Mononuclear cell (primary cell): ENCODE data around the gene CDH4. TPM values are rescaled to one million over a fixed set of nuclear protein-coding genes. Genes with fewer than 3 reads are reported as not detected.

Source experiments
- H3K27me3 ChIP-seq: 2 replicates; pipeline ENCODE4 v1.6.0; 2011; ENCODE audit warnings: low read length, control low read depth; ENCODE audit not compliant: insufficient read depth
- H3K4me1 ChIP-seq: 2 replicates; pipeline ENCODE4 v1.5.1; 2011; ENCODE audit warnings: mild to moderate bottlenecking, low read length, control low read depth; ENCODE audit not compliant: insufficient read depth
- H3K4me3 ChIP-seq: 2 replicates; pipeline ENCODE4 v1.5.1; 2011; ENCODE audit warnings: mild to moderate bottlenecking, low read length, moderate library complexity
- H3K9me3 ChIP-seq: 2 replicates; pipeline ENCODE4 v1.5.1; 2011; ENCODE audit warnings: low read depth, mild to moderate bottlenecking, control low read depth, low read length
- total RNA-seq: library from RNA; depleted of rRNA; stranded (reverse); fragments of >200 nt; gene quantifications from one replicate; pipeline ENCODE4 v1.2.3, GENCODE V29; 2012

CDH4 gene
- total RNA-seq, 1 donor = under 0.01 TPM

- Histone ChIP-seq H3K4me3 (no peak overlapping the region), H3K27me3 (no peaks in the 10 kb centered on the region), H3K9me3 (no peaks in the 10 kb centered on the region), H3K4me1 (no peaks in the 10 kb centered on the region)
Measured at GRCh38 chr20:61895016-61895415, 643.0 kb downstream of the CDH4 start.

DNA sequence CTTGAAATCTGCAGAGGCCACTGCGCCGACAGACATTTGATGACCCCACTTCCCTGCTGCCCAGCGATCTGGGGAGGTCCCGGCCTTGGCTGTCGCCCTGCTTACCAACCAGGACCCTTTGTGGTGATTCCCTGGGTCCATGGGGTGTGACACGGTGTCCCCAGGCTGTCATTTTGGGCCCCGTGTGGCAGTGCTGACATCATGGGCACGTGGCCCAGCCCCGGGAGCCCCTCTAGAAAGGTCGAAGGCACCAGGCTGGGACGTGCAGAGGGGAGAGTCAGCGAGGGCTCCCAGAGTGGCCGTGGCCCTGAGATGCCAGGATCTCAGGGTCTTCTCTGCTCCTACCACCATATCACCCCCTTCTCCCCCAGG is 643.6 kb downstream of the CDH4 start:
- no peak overlapping the region for H3K4me3 ChIP-seq
- no peaks in the 10 kb centered on the region for H3K27me3 ChIP-seq
- no peaks in the 10 kb centered on the region for H3K9me3 ChIP-seq
- no peaks in the 10 kb centered on the region for H3K4me1 ChIP-seq

GRCh38 chr20:61896058-61896961 is 644.2 kb downstream of the CDH4 start:
- no peaks in the 10 kb centered on the region for H3K4me1 ChIP-seq
- no peaks in the 10 kb centered on the region for H3K27me3 ChIP-seq
- H3K4me3 ChIP-seq = no peak overlapping the region
- H3K9me3 ChIP-seq = no peaks in the 10 kb centered on the region

- Histone ChIP-seq H3K9me3 (no peaks in the 10 kb centered on the region), H3K4me1 (no peaks in the 10 kb centered on the region), H3K27me3 (no peaks in the 10 kb centered on the region), H3K4me3 (no peak overlapping the region)
Measured at GRCh38 chr20:61897401-61898295, 645.6 kb downstream of the CDH4 start.

- no peak overlapping the region for H3K4me3 ChIP-seq
- H3K9me3 ChIP-seq = no peaks in the 10 kb centered on the region
- no peaks in the 10 kb centered on the region for H3K4me1 ChIP-seq
- no peaks in the 10 kb centered on the region for H3K27me3 ChIP-seq
Measured at GRCh38 chr20:61898405-61898804, 646.3 kb downstream of the CDH4 start.

DNA sequence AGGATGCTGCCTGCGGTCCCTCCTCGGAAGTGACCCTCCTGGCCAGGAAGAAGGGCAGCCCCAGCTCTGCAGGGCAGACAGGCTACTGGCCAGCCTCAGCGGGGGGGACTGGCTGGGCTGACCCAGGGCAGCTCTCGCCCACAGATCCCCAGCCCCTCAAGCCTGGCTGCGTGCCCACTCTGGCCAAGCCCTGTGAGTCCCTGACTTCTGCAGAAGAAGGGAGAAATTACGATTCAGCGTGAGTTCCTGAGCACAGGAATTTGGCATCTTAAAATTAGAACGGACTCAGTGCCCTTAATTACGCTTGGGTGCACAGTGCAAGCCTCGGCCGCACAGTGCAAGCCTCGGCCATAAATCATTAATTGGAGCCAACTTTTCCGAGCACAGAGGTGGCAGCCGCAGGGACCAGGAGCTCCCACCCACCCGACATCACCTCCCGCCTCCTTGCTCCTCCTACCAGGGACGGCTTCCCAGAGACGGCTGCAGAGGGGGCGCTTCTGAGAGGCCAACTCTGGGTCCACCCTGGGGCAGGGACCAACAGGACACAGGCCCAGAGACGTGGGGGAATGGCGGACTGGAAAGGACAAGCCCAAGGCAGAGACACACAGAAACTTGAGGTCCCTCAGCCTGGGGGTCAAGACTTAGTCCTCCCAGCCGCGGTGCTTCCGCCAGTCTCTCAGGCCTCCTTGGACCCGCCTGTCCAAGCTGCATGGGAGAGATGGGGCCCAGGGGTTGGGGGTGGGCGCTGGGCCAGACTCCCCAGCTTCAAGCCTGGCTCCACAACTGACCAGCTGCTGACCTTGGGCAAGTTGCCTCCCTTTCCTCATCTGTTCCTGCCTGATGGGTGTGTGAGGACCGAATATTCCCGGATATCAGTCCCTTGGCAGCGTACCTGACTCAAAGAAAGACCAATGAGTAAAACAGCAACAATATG is 648.2 kb downstream of the CDH4 start:
- Histone ChIP-seq H3K27me3 (no peaks in the 10 kb centered on the region), H3K4me1 (no peaks in the 10 kb centered on the region), H3K9me3 (no peaks in the 10 kb centered on the region), H3K4me3 (no peak overlapping the region)

- H3K4me1 ChIP-seq = no peaks in the 10 kb centered on the region
- no peak overlapping the region for H3K4me3 ChIP-seq
- H3K27me3 ChIP-seq = no peaks in the 10 kb centered on the region
- no peaks in the 10 kb centered on the region for H3K9me3 ChIP-seq
Measured at GRCh38 chr20:61900945-61901293, 648.9 kb downstream of the CDH4 start.

GRCh38 chr20:61901392-61902220 is 649.5 kb downstream of the CDH4 start:
- no peaks in the 10 kb centered on the region for H3K4me1 ChIP-seq
- no peaks in the 10 kb centered on the region for H3K9me3 ChIP-seq
- no peak overlapping the region for H3K4me3 ChIP-seq
- no peaks in the 10 kb centered on the region for H3K27me3 ChIP-seq

DNA sequence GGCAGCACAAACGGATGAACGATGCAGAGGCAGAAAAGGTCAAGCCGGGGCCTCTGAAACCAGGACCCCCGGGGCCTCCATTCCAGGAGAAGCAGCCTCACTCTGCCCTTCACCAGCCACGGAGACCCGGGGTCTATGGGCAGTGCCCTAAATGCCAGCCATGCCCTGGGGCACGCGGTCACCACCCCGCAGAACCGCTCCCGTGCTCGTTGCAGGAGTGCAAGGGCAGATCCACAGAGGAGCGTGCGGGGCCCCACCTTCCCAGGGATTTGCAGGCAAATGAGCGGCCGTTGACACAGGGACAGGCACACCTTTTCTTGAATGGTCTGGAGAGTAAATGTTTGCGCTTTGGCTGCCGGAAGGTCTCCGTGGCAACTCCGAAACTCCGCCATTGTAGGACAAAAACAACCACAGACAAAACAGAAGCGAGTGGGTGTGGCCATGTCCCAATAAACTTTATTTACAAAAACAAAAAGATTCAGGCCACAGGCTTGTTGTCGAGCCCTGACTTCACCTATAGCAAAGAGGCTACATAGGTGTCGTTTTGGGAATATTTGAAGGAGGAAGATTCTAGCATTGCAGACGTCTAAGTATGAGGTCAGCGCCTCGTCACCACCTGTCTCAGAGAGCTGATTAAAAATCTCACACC is 650.3 kb downstream of the CDH4 start:
- Histone ChIP-seq H3K4me3 (no peak overlapping the region), H3K27me3 (no peaks in the 10 kb centered on the region), H3K4me1 (no peaks in the 10 kb centered on the region), H3K9me3 (no peaks in the 10 kb centered on the region)

- no peaks in the 10 kb centered on the region for H3K4me1 ChIP-seq
- no peaks in the 10 kb centered on the region for H3K27me3 ChIP-seq
- no peaks in the 10 kb centered on the region for H3K9me3 ChIP-seq
- no peak overlapping the region for H3K4me3 ChIP-seq
Measured at GRCh38 chr20:61903575-61904340, 651.7 kb downstream of the CDH4 start.

DNA sequence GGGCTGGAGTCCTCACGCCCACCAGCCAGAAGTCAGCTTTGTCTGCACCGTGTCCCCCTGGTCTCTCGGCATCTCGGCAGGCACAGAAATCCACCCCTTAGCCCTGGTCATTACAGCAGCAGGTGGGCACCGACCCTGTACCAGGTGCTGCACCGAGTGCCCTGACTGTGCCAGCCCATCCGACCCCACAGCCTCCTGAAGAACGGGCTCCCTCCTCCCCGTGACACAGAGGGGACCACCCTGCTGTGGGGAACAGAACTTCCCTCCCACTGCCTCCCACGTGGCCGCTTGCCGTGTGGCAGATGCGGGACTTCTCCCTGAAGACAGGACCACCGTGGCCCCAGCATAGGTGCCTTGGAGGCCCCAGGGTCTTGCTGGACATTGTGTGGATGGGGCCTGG is 652.4 kb downstream of the CDH4 start:
- no peaks in the 10 kb centered on the region for H3K9me3 ChIP-seq
- no peaks in the 10 kb centered on the region for H3K4me1 ChIP-seq
- no peaks in the 10 kb centered on the region for H3K27me3 ChIP-seq
- no peak overlapping the region for H3K4me3 ChIP-seq

GRCh38 chr20:61905781-61906523 is 653.9 kb downstream of the CDH4 start:
- H3K27me3 ChIP-seq = no peaks in the 10 kb centered on the region
- no peaks in the 10 kb centered on the region for H3K9me3 ChIP-seq
- H3K4me3 ChIP-seq = no peak overlapping the region
- H3K4me1 ChIP-seq = no peaks in the 10 kb centered on the region
